SU-DHL-6 (cell line): ENCODE data around the gene TGIF1.

Experiments used
- H2AFZ ChIP-seq: fragments of 200-600 bp; sonication (generic); 2 replicates; pipeline ENCODE4 v1.6.1; 2014; ENCODE audit warnings: low read depth, mild to moderate bottlenecking, moderate library complexity, mixed read lengths, antibody characterized with exemption, low read length; ENCODE audit not compliant: severe bottlenecking
- H3F3A ChIP-seq: fragments of 200-600 bp; shearing (Covaris generic); 2 replicates; pipeline ENCODE4 v1.6.0; 2016; ENCODE audit warnings: antibody characterized with exemption, mild to moderate bottlenecking; ENCODE audit not compliant: insufficient read depth
- H3K27ac ChIP-seq: fragments of 200-600 bp; sonication (generic); 2 replicates; pipeline ENCODE4 v1.5.1; 2016; ENCODE audit warnings: low read depth, mild to moderate bottlenecking, low read length, moderate library complexity, mixed read lengths
- H3K27me3 ChIP-seq: fragments of 200-600 bp; sonication (generic), shearing (Covaris generic); 2 replicates; pipeline ENCODE4 v1.6.0; 2014; ENCODE audit warnings: mild to moderate bottlenecking, low read length
- H3K36me3 ChIP-seq: fragments of 200-600 bp; sonication (generic); 2 replicates; pipeline ENCODE4 v1.6.1; 2014; ENCODE audit warnings: mild to moderate bottlenecking, low read length, mixed read lengths
- H3K4me2 ChIP-seq: fragments of 300-600, 200-600 bp; shearing (Covaris generic), sonication (generic); 2 replicates; pipeline ENCODE4 v1.6.0; 2014; ENCODE audit warnings: low read length, low read depth, mild to moderate bottlenecking; ENCODE audit not compliant: poor library complexity, severe bottlenecking
- H3K4me3 ChIP-seq: fragments of 200-600 bp; sonication (generic); 2 replicates; pipeline ENCODE4 v1.5.1; 2014; ENCODE audit warnings: antibody characterized with exemption, low read length, mild to moderate bottlenecking, mixed read lengths; ENCODE audit not compliant: insufficient read depth, poor library complexity, severe bottlenecking
- H3K79me2 ChIP-seq: fragments of 200-600 bp; sonication (generic); 2 replicates; pipeline ENCODE4 v1.6.1; 2014; ENCODE audit warnings: mild to moderate bottlenecking, low read length, moderate library complexity; ENCODE audit not compliant: insufficient read depth
- H3K9ac ChIP-seq: fragments of 200-600 bp; sonication (generic); 2 replicates; pipeline ENCODE4 v1.7.0; 2014; ENCODE audit warnings: mild to moderate bottlenecking, low read length
- H3K9me2 ChIP-seq: fragments of 200-600 bp; sonication (generic); replicated peaks from 2 replicates; pipeline ENCODE4 v1.6.1; 2014; ENCODE audit warnings: low read length; ENCODE audit not compliant: insufficient read depth
- H3K9me3 ChIP-seq: fragments of 200-600 bp; sonication (generic); 2 replicates; pipeline ENCODE4 v1.6.1; 2014; ENCODE audit warnings: low read length, mixed read lengths; ENCODE audit not compliant: insufficient read depth
- H4K20me1 ChIP-seq: fragments of 200-600 bp; sonication (generic); 2 replicates; pipeline ENCODE4 v1.6.1; 2014; ENCODE audit warnings: low read depth, mild to moderate bottlenecking, antibody characterized with exemption, low read length, moderate library complexity, mixed read lengths
- EZH2phosphoT487 ChIP-seq: fragments of 200-600 bp; sonication (generic), shearing (Covaris generic); conservative IDR thresholded peaks from 2 replicates; pipeline ENCODE4 v1.6.1; 2018; ENCODE audit warnings: mild to moderate bottlenecking, antibody characterized with exemption, low read length, moderate library complexity, mixed read lengths
- TF ChIP-seq, protein P1 (sequence below): fragments of 200-600 bp; sonication (generic); IDR thresholded peaks from one replicate; pipeline ENCODE4 v1.5.1; 2017; ENCODE audit warnings: antibody characterized with exemption, mild to moderate bottlenecking, low read length, moderate library complexity; ENCODE audit not compliant: insufficient read depth, poor library complexity, severe bottlenecking

The TGIF1 gene

DNA sequence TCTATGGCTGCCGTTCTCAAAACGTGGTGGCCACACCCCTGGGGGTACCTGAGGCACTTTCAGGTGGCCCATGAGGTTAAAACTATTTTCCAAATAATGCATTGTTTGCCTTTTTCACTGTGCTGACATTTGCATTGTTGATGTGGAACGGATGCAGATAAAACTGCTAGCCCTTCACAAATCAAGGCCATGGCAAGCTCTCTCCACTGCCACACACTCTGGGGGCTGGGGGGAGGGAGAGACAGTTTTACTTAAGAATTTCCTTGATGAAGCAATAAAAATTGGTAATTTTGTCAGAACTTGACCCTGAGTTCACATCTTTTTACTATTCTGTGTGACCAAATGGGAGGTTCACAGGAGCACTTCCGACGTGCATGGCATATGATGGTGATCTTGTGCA lies 22.0 kb upstream of the TGIF1 start:
- Histone ChIP-seq H3F3A (no peaks in the 10 kb centered on the region), H3K9ac (no peak overlapping the region), H3K27me3 (no peaks in the 10 kb centered on the region), H3K9me3 (no peaks in the 10 kb centered on the region), H4K20me1 (no peaks in the 10 kb centered on the region), H3K27ac (no peak overlapping the region), H3K4me2 (no peak overlapping the region), H3K4me3 (no peak overlapping the region), H3K9me2 (no peaks in the 10 kb centered on the region), H3K36me3 (no peaks in the 10 kb centered on the region), H3K79me2 (no peaks in the 10 kb centered on the region), H2AFZ (no peak overlapping the region)
- TF ChIP-seq EZH2phosphoT487, result no peak
- TF ChIP-seq, protein P1, sequence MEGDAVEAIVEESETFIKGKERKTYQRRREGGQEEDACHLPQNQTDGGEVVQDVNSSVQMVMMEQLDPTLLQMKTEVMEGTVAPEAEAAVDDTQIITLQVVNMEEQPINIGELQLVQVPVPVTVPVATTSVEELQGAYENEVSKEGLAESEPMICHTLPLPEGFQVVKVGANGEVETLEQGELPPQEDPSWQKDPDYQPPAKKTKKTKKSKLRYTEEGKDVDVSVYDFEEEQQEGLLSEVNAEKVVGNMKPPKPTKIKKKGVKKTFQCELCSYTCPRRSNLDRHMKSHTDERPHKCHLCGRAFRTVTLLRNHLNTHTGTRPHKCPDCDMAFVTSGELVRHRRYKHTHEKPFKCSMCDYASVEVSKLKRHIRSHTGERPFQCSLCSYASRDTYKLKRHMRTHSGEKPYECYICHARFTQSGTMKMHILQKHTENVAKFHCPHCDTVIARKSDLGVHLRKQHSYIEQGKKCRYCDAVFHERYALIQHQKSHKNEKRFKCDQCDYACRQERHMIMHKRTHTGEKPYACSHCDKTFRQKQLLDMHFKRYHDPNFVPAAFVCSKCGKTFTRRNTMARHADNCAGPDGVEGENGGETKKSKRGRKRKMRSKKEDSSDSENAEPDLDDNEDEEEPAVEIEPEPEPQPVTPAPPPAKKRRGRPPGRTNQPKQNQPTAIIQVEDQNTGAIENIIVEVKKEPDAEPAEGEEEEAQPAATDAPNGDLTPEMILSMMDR, result no peak

DNA sequence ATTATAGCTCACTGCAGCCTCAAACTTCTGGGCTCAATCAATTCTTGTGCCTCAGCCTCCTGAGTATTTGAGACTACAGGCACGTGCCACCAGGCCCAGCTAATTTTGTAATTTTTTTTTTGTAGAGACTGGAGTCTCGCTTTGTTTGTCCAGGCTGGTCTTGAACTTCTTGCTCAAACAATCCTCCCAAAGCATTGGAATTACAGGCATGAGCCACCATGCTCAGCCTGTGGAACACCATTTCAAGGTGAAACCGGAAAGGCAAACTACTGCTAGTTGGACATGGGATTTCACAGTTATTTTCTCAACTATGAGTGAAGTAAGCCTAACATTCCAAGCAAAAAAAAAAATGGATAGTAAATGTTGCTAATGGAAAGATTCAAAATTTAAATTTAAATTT lies 20.9 kb upstream of the TGIF1 start:
- no peak overlapping the region for H3K4me3 ChIP-seq
- H3K9ac ChIP-seq, result no peak overlapping the region
- no peaks in the 10 kb centered on the region for H3K36me3 ChIP-seq
- H3F3A ChIP-seq, result no peaks in the 10 kb centered on the region
- H3K27ac ChIP-seq, result no peak overlapping the region
- H3K9me3 ChIP-seq, result no peaks in the 10 kb centered on the region
- H3K27me3 ChIP-seq, result no peaks in the 10 kb centered on the region
- H3K79me2 ChIP-seq, result no peaks in the 10 kb centered on the region
- no peaks in the 10 kb centered on the region for H3K9me2 ChIP-seq
- H3K4me2 ChIP-seq, result no peak overlapping the region
- H4K20me1 ChIP-seq, result no peaks in the 10 kb centered on the region
- TF ChIP-seq, protein P1, result no peak
- TF ChIP-seq EZH2phosphoT487, result no peak
- H2AFZ ChIP-seq, result no peak overlapping the region

DNA sequence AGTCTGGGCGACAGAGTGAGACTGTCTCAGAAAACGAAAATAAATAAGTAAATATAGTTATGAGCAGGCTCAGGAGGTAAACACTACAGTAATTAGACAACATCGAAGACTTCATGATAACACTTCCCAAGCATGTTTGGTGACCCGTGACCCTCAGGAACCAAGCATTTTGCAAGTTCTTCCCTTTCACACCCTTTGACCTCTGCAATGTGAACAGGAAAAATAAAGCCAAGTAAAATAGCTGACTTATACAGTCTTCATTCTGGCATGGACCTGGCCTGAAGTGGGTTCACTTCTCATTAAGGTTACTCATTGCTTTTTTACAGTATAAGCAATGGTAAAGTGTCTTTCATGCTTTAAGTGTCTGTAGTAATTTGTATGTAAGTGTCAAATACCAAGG lies 15.3 kb upstream of the TGIF1 start:
- no peak overlapping the region for H3K4me2 ChIP-seq

More for the DNA sequence above, 15.3 kb upstream of the TGIF1 start:
- Histone ChIP-seq H3K79me2 (no peaks in the 10 kb centered on the region), H3K36me3 (no peaks in the 10 kb centered on the region), H3K27ac (no peak overlapping the region), H3K27me3 (no peaks in the 10 kb centered on the region), H3K9me2 (no peaks in the 10 kb centered on the region), H3K9me3 (no peaks in the 10 kb centered on the region), H3K9ac (no peak overlapping the region), H3K4me3 (no peak overlapping the region), H2AFZ (no peak overlapping the region), H3F3A (no peaks in the 10 kb centered on the region), H4K20me1 (no peaks in the 10 kb centered on the region)
- TF ChIP-seq, protein P1, result no peak
- no peak for TF ChIP-seq EZH2phosphoT487
